SKM-1 (cell line): Measurements from ENCODE around the gene POC1A.
"Not testable (repeated sequence)": the region's sequence is repeated elsewhere in the genome, so short reads cannot be mapped to it uniquely, and the experiment has no call there.

Source experiments
- DNase-seq: peaks from one replicate; lab custom pipeline; 2025; ENCODE audit not compliant: unreplicated experiment; lab: John Stamatoyannopoulos, UW

The POC1A gene

DNA sequence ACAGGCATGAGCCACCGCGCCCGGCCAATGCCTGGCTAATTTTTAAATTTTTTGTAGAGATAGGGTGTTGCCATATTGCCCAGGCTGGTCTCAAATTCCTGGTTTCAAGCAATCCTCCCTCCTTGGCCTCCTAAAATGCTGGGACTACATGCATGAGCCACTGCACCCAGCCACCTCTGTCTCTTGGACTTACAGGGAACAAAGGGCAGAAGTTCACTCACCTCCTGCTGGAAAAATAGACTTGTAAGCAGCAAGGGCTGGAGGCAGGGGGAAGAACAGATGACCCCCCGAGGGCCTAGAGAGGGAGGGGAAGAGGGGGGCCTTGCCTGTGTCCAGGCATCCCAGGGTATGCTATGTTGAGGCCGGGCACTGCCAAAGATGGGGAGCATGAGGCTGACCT lies 120.0 kb downstream of the POC1A start:
- no peak for DNase-seq

- not testable (repeated sequence) for DNase-seq
These were observed 120.5 kb downstream of the POC1A start for GRCh38 chr3:52033748-52034147.

DNA sequence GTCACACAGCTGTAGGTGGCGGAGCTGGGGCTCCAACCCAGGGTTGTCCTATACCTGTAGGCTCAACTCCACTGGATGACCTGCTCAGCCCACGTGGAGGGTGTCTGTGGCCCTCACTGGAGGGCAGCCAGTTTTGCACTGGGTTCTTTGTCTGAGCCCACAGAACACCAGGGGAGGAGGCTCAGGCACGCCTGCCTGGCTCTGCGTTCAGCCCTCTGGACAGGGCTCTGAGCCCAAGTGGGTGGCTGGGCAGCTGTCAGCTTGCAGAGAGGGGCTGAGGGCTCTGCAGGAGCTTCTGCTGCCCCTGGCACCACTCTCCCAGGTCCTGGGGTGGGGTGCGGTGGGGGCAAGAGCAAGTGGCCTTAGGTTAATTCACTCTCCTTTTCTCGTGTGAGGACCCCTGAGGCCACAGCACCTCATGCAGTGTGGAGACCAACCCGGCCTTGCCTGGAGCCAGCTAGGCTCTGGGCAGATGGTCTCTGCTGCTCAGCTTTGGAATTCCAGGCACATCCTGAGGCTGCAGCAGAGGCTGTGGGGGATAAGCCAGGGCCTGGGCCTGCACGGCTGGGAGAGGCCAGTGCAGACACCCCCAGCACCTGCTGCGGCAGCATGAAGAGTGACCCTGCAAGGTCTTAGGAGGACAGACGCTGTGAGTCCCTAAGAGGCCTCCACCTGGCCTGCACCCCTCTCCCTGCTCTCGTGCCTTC lies 121.4 kb downstream of the POC1A start:
- DNase-seq = no peak

GRCh38 chr3:52031896-52032295 lies 122.3 kb downstream of the POC1A start:
- no peak for DNase-seq

DNA sequence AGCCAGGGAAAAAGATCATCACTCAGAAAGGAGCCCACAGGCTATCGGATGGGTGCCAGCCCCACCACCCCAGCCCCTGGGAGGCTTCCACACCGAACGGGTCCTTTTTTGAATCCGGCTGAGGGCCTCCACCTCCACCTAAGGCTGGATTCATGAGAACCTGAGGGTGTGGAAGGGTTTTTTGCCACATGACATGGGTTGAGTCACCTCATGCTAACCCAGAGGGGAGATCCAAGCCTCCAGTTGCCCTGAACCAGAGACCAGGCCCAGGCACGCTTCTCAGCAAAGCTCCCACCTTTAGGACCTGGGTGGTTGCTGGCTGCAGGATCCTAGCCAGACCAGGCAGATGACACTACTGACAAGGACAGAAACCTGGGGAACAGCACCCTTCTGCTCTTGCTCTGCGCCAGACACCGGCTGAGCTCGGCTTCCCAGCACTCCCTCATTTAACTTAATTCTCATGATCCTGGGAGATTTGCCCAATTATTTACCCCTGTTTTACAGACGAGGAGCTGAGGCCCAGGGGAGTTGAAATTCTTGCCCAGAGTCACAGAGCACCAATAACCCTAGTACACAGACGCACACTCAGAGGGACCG lies 123.4 kb downstream of the POC1A start:
- no peak for DNase-seq

- no peak for DNase-seq
These were observed 124.7 kb downstream of the POC1A start for GRCh38 chr3:52029535-52029934.

DNA sequence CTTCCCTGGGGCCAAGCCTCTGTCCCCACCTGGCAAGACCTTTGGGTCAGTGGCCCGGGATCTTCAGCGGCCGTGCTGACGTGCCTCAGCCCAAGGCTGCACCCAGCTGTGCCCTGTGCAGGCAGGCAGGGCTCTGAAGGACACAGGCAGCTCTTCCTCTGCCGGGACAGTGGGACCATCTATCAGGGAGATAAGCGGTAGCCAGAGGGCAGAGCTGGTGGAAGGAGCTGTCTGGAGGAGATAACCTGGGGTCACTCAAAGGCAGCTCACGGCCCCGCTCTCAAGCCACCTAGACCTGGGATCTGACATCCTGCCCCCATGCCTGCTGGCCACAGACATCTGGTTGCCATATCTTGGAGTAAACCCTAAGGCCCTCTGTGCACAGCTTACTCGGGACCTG lies 125.2 kb downstream of the POC1A start:
- no peak for DNase-seq

GRCh38 chr3:52028572-52028971 lies 125.7 kb downstream of the POC1A start:
- no peak for DNase-seq

DNA sequence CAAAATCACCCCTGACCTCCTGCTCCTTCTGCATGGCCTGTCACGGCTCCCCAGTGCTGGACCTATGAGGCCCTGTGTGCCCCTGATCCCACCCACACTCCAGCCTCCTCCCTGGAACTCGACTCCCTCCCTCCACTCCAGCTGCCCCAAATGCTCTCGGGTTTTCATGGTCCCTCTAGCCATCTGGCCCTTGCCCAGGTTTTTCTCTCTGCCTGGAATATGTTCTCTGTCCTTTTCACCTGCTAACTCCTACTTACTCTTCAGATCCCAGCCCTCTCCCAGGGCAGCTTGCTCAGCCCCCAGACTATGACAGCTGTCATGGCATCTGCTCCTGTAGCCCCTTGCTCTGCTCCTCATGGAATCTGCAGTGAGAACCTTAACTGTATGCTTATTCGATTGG lies 128.2 kb downstream of the POC1A start:
- no peak for DNase-seq

- DNase-seq = no peak
These were observed 128.8 kb downstream of the POC1A start for GRCh38 chr3:52025453-52025852.
